NCI-H82 treated with DMSO at 0.1 percent for 48 hours (cell line): ENCODE data around the gene TNRC6C.

ENCODE experiments used
- DNase-seq: peaks from one replicate; lab custom pipeline; 2025; ENCODE audit not compliant: unreplicated experiment; lab: John Stamatoyannopoulos, UW

Gene TNRC6C

GRCh38 chr17:78007647-78008046 lies 49.1 kb downstream of the TNRC6C start:
- no peak for DNase-seq

DNA sequence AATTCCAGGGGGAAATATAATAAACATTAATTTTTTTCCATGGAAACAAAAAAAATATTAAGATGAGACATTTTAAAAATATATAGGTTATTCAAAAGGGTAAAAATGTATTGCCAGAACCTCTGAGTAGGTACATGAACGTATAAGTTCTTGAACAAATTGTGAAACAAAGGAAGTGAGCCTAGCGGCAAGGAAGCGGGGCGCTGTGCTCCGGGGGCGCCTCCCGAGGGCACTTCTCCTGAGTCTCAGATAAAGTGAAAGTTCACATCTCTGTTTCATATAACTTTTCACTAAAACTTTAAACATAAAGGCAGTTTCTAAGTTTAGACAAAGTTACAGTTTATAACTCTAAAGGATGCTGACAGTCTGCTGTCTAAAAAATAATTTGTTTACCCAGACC lies 52.3 kb downstream of the TNRC6C start:
- DNase-seq, result no peak

DNA sequence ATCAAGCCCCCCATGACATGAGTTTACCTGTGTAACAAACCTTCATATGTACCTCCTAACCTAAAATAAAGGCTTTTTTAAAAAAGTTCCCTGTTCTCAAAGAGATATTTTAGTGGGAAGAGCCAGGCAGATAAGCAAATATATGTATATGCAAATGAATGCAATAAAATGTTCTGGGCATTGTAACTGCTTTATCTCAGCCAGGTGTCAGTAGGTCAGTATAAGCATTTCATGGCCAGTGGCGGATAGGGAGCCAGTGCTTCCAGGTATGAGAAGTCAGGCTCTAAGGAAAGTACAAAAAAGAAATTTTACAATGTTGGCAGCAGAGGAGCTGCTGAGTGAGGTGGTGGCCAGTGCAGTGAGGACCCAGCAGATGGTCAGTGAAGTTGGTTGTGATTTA lies 53.9 kb downstream of the TNRC6C start:
- no peak for DNase-seq

GRCh38 chr17:78013683-78014467 lies 55.4 kb downstream of the TNRC6C start:
- DNase-seq, result peak; percentile 39

GRCh38 chr17:78014646-78015045 lies 56.1 kb downstream of the TNRC6C start:
- no peak for DNase-seq

DNA sequence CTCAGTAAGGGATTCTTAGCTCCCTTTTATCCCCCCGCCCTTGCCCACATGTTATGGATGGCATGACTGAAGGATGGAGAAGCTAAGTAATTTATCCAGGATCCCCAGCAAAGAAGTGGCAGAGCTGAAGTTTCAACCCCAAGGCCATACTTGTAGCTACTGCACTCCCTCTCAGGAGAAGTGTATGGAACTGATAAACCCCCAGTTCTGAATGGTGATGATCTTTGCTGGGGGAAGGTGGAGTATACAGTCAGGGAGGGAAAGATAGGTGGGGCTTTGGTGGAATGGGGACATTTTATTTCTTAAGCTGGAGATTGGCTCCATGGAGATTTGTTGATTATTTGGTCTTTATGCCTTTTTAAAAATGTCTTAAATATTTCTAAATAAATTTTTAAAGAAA lies 58.3 kb downstream of the TNRC6C start:
- no peak for DNase-seq

DNA sequence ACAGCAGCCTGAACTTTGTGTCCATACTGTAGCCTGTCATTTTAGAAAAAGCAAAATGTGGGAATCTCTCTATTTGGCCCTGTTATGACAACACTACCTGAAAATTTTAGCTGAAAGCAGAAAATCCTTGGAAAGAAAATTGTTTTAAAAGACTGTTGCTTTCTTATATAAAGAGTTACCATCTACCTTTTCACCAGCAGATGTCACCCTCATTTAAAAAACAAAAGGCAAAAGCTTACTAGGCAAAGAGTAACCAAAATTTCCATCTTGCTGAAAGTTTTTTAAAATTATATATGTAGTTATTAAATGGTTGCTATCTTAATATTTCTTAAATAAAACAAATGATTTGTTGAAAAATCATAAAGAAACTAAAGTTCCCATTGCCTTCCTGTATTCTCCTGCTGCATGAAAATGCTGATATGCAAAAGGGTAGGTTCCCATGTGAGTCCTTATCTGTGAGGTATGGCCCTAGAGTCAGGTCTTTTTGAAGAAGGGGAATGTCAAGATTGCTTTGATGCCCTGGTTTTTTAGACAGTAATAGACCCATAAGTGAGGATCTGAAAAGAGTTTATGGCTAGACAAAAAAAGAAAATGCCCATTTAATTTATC lies 61.0 kb downstream of the TNRC6C start:
- DNase-seq, result no peak

DNA sequence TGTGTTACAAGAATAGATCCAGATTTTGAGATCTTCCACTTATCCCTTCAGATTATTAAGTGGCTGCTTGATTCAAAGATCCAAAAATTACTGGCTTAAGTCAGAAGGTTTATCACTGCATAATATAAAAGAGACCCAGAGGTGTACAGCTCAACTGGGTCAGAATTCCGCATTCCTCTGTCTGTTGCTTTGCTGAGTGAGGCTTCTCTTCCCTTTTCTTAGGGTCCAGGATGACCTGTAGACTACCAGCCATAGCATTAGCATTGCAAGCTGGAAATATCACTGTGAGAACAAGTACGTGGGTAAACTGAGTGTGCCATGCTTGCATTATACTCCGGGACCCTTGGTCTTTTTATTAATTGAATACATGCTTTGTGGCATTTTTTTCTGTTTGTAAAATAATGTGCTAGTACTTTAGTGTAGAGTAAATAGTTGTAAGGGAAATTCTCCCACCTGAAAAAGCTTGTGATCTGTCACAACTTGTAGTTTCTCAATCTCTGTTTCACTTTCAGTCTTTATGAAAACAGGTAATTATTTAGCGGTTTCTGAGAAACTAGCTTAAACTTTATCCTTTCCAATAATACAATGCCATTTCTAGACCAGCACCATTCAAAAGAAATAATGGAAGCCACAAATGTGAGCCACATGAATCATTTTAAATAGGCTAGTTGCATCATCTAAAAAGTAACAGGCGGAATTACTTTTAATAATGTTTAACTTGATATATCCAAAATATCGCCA lies 61.6 kb downstream of the TNRC6C start:
- DNase-seq, result no peak

DNA sequence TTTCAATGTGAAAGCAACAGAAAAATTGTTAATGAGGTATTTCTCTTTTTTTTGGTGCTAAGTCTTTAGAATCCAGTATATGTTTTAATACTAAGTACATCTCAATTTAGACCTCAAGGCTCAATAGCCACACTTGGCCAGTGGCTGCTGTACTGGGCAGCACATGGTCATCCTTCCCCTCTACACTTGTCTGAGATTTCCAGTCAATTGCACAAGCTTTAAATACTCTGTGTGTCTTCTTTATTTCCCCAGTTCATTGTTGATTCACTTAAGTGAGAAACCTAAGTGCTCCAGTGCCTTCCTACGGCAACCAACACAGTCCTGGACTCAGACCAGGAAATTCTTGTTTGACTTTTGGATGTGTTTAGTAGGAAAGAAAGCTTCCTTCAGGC lies 62.2 kb downstream of the TNRC6C start:
- DNase-seq, result no peak

- DNase-seq, result no peak
Observed at GRCh38 chr17:78022425-78022824, 63.9 kb downstream of the TNRC6C start.

DNA sequence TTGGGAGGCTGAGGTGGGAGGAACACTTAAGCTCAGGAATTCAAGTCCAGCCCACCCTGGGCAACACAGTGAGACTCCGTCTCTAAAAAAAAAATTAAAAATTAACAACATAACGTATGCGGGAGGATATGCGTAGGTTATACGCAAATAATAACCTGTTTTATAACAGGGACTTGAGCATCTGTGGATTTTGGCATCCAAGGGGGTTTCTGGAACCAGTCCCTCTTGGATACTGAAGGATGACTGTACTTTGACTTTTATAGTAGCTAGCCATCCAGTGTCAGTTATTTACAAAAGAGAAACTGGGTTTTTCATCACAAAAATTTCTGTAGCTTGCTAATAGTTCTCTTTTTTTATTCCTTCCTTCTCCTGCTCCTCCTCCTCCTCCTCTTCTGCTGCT lies 64.5 kb downstream of the TNRC6C start:
- DNase-seq, result no peak

DNA sequence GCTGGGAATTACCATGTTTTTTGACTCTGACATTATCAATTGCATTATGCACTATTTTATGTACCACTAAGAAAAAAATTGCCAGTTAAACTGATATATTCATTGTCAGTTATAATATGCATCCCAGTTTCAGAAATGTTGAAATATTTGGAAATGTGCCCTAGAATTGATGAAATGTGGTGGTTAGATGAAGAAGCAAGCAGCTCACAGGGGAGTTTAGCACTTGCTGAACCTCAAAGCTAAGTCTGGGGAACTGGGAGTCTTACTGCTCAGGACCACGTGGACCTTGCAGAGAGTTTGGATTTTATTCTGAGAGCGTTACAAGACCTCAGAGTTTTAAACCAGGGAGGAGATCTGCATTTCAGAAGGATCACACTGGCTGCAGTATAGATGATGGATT lies 67.9 kb downstream of the TNRC6C start:
- DNase-seq, result no peak

GRCh38 chr17:78027121-78027520 lies 68.6 kb downstream of the TNRC6C start:
- DNase-seq, result no peak

- DNase-seq, result no peak
Observed at GRCh38 chr17:78029697-78030096, 71.2 kb downstream of the TNRC6C start.

GRCh38 chr17:78031435-78031834 lies 72.9 kb downstream of the TNRC6C start:
- DNase-seq, result no peak

DNA sequence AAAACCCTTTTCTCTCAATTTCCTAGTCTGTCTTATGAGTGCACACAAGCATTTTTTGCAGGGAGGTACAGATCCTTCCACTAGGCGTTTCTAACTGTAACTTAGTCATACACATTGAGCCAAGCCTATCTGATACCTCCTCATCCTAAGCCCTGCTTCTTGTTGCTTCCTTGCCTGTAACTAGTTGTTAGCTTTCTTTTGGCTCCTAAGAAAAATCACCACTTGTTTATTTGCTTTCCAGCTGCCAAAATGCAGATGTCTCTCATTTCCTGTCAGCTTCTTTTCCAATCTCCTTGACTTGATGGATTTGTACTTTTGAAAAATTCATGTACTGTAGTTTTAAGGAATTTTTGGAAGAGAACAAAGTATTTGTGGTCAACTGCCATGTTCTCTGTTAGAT lies 73.7 kb downstream of the TNRC6C start:
- DNase-seq, result no peak

- DNase-seq, result no peak
Observed at GRCh38 chr17:78034429-78035091, 76.1 kb downstream of the TNRC6C start.

DNA sequence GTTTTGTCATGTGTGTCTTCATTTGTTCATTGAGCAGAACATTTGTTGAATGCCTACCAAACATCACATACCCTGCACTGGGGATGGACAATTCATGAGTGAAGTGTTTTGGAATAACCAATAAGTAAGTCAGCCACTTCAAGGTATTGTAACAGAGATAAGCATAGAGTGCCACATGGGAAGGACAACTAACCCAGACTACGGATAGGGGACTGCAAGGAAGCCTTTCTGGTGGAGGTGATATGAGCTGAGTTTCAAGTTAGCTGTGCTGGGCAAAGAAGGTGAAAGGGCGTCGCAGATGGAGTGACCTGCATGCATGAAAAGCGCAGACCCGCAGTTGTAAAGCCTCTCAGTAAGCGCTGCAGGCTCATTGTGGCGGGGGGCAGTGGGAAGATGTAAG lies 78.8 kb downstream of the TNRC6C start:
- no peak for DNase-seq

DNA sequence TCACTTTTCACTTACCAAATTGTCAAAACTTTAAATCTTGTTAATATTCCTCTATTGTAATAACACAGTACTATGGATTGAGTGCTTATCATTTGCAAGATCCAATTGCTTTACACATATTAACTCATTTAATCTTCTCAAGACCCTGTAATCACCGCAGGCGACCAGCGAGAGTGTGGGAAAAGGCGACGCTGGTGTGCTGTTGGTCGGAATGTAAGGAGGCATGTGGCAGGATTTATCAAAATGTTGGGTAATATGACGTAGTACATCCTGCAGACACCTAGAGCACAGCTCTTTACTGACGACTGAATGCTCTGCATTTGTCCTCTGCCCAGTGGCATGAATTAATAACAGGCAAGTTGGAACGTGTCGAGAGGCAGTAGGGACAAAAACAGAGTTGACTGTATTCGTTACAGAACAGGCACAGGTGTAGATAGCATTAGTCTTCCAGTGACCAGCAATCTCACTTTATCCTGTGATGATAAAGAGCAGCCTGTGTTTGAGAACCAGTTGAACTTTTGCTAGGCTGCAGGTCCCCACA lies 80.3 kb downstream of the TNRC6C start:
- no peak for DNase-seq

GRCh38 chr17:78039581-78039980 lies 81.1 kb downstream of the TNRC6C start:
- no peak for DNase-seq
